ENCODE results near the gene PTGER2.

PTGER2 gene

GRCh38 chr14:52315355-52315718 is 1.2 kb downstream of the PTGER2 start:
- TF ChIP-seq POLR2AphosphoS5 (IDR thresholded peaks at IDR 0.05; ENCODE audit: low read depth, low read length) (no peak), SIN3A (IDR thresholded peaks at IDR 0.05; ENCODE audit: borderline replicate concordance, insufficient read depth, low read length) (no peak), REST (IDR thresholded peaks at IDR 0.05; ENCODE audit: insufficient read depth in 1 of 2, low read depth in 2 of 2, low read length in 2 of 2) (no peak), FOXP2 (optimal IDR thresholded peaks at IDR 0.05; ENCODE audit: borderline replicate concordance, extremely low read depth, extremely low read length, insufficient read depth) (no peak), TAF1 (IDR thresholded peaks at IDR 0.05; ENCODE audit: borderline replicate concordance, insufficient read depth, low read length) (no peak)

- no peak for TF ChIP-seq FOXP2 (optimal IDR thresholded peaks at IDR 0.05; ENCODE audit: borderline replicate concordance, extremely low read depth, extremely low read length, insufficient read depth)
- TF ChIP-seq POLR2AphosphoS5 (IDR thresholded peaks at IDR 0.05; ENCODE audit: low read depth, low read length): no peak
- no peak for TF ChIP-seq SIN3A (IDR thresholded peaks at IDR 0.05; ENCODE audit: borderline replicate concordance, insufficient read depth, low read length)
Observed at GRCh38 chr14:52318062-52318461, 4.0 kb downstream of the PTGER2 start.

- TF ChIP-seq REST (IDR thresholded peaks at IDR 0.05; ENCODE audit: insufficient read depth in 1 of 2, low read depth in 2 of 2, low read length in 2 of 2) (no peak), FOXP2 (optimal IDR thresholded peaks at IDR 0.05; ENCODE audit: borderline replicate concordance, extremely low read depth, extremely low read length, insufficient read depth) (no peak), TAF1 (IDR thresholded peaks at IDR 0.05; ENCODE audit: borderline replicate concordance, insufficient read depth, low read length) (no peak), SIN3A (IDR thresholded peaks at IDR 0.05; ENCODE audit: borderline replicate concordance, insufficient read depth, low read length) (no peak), POLR2AphosphoS5 (IDR thresholded peaks at IDR 0.05; ENCODE audit: low read depth, low read length) (no peak)
Observed at GRCh38 chr14:52318826-52319645, 4.9 kb downstream of the PTGER2 start.

GRCh38 chr14:52319919-52320318 is 5.8 kb downstream of the PTGER2 start:
- TF ChIP-seq POLR2AphosphoS5 (IDR thresholded peaks at IDR 0.05; ENCODE audit: low read depth, low read length): no peak
- no peak for TF ChIP-seq TAF1 (IDR thresholded peaks at IDR 0.05; ENCODE audit: borderline replicate concordance, insufficient read depth, low read length)
- no peak for TF ChIP-seq FOXP2 (optimal IDR thresholded peaks at IDR 0.05; ENCODE audit: borderline replicate concordance, extremely low read depth, extremely low read length, insufficient read depth)
- TF ChIP-seq SIN3A (IDR thresholded peaks at IDR 0.05; ENCODE audit: borderline replicate concordance, insufficient read depth, low read length): no peak
- no peak for TF ChIP-seq REST (IDR thresholded peaks at IDR 0.05; ENCODE audit: insufficient read depth in 1 of 2, low read depth in 2 of 2, low read length in 2 of 2)

- TF ChIP-seq SIN3A (IDR thresholded peaks at IDR 0.05; ENCODE audit: borderline replicate concordance, insufficient read depth, low read length): no peak
Observed at GRCh38 chr14:52325126-52325525, 11.0 kb downstream of the PTGER2 start.

- TF ChIP-seq SIN3A (IDR thresholded peaks at IDR 0.05; ENCODE audit: borderline replicate concordance, insufficient read depth, low read length): no peak
- TF ChIP-seq POLR2AphosphoS5 (IDR thresholded peaks at IDR 0.05; ENCODE audit: low read depth, low read length): no peak
- TF ChIP-seq FOXP2 (optimal IDR thresholded peaks at IDR 0.05; ENCODE audit: borderline replicate concordance, extremely low read depth, extremely low read length, insufficient read depth): no peak
- no peak for TF ChIP-seq TAF1 (IDR thresholded peaks at IDR 0.05; ENCODE audit: borderline replicate concordance, insufficient read depth, low read length)
- TF ChIP-seq REST (IDR thresholded peaks at IDR 0.05; ENCODE audit: insufficient read depth in 1 of 2, low read depth in 2 of 2, low read length in 2 of 2): no peak
Observed at GRCh38 chr14:52325630-52326029, 11.5 kb downstream of the PTGER2 start.

Measured in PFSK-1 (cell line).